HG02981 (cell line): ENCODE data around the gene KIF12.

Experiments used
- ATAC-seq: cut with Tn5 transposase; IDR thresholded peaks from one replicate; pipeline ENCODE4 v1.9.1; 2021; ENCODE audit warnings: mild to moderate bottlenecking, moderate library complexity; ENCODE audit not compliant: unreplicated experiment

The KIF12 gene

DNA sequence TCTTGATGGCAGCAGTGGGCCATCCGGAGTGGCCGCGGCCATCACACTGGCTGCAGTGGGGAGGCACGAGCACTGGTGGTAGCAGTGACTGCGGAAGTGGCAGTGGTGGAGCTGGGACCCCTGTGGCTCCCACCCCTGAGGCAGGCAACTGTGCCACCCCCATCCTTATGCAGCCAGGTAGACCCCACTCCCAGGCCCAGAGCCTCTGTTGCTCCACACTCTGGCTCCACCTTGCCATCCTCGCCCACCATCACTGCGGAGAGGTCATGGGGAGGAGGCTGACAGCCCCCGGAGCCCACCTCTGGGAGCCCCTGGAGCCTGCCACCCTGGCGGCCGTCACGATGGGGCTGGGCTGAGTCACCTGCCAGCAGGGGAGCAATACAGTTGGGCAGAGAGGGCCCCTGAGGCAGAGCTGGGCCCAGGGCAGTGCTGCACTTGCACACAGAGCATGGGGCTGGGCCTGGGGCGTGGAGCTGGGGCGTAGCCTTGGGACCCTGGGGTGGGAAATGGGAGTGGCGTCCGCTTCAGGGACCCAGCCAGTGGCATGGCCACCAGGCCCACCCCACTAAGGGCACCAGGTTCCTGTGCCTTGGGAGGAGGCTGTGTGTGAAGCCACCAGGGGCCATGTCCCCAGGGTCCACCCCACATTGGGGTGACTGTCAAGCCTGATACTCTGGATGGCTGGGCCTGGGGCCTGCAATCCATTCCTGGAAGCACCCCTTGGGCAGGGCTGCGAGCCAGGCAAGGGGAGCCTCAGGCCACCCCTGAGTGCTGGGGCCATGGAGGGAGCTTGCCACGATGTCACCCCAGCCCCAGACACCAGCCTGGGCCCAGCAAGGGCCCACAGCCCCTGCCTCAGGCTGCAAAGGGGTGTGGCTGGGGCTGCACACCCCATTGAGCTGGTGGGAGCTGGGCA lies 28.6 kb downstream of the KIF12 start:
- no peak for ATAC-seq

DNA sequence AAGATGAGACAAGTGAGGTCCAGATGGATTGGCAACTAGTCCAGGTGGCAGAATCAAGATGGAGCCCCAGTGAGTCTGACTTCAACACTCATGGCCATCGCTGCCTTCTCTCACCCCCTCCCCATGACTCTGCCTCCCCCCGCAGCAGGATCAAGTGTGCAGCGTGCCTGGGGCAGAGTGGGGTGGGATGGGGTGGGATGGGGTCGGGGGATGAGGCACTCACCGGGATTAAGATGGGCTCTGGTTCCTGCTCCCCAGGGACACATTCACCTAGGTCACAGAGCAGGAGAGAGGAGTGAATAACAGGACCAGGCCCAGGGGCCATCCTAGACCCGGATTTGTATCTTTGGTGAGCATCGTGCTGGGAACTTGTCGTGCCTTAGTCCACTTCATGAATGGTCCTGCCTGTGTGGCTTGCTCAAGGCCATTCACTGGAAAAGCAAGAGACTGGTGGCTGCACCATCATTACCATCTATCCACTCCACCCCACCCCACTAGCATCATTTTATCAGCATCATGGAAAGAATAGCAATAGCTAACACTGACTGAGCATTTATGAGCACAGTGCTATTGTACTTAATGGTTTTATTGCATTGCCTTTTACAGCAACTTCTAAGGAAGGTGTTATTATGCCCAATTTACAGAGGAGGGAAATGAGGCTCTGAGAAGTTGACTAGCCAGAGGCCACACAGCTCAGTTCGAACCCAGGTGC lies 29.5 kb downstream of the KIF12 start:
- no peak for ATAC-seq

DNA sequence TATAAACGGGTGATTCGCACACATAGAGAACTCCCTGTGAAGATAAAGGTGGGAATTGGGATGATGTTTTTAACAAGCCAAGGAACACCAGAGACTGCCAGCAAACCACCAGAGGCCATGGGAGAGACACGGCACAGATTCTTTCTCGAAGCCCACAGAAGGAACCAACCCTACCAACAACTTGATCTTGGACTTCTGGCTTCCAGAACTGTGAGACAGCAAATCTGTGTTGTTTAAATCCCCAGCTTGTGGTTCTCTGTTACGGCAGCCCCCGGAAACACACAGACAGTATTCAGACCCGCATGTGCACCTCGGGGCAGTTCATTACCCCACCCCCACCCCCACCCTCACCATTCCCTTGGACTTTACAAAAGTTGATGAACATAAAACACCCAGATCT lies 33.8 kb downstream of the KIF12 start:
- ATAC-seq: no peak

DNA sequence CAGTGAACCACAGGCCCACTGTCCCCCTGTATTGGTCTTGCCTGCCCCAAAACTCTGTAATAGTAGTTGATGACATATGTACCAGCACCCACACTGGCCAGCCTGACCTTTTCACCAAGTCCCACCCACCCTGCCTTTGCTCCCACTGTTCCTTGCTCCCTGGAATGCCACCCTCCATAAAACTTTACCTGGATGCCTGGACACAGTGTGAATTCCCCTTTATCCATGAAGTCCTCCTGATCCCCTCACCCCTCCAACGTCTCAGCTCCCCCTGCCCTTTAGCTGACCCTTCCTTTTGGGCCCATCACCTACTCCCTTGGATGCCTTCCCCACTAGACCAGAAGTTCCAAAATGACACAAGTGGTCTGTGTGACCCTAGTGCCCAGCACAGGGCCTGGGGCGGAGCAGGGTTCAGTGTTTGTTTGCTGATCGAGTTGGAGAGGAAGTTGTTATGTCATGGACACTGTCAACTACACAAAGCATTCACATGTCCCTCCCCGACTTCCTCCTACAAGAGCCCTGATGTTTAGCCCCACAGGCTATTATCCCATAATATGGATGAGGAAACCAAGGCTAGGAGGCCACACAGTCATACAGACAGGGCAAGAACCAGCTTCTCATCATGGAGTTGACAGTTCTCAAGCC lies 37.1 kb downstream of the KIF12 start:
- ATAC-seq: no peak

DNA sequence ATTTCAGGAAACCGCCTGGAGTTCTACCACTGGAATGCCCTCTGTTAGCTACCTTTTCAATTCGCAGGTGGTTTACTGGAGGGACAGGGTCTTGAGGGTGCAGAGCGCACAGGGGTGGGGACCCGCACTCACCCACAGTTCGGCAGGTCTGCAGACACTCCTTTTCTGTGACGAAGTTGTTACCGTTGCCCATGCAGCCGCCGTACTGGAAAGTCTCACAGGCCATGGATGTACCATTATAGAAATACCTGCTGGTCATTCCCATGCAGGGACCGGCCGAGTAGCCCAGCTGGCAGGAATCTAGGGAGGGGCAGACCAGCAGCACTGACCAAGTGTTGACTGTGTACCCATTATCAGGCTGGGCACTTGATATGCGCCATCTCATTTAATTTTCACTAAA lies 37.8 kb downstream of the KIF12 start:
- ATAC-seq: no peak

DNA sequence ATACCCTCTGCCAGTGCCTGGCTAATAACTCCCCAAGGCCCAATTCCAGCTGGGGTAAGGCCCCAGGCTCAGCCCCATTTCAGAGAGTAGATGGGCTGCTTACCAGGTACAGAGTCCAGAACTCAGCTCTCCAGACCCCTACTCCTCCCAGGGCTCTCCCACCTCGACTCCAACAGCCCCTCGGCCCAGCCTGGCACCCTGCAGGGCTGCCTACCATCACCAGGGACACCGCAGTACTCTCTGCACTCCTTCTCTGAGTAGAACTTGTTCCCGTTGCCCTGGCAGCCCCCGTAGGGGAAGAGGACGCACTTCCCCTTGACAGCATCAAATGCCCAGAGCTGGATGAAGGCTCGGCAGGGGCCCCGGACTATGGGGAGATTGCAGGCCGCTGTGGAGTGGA lies 38.4 kb downstream of the KIF12 start:
- ATAC-seq: no peak

DNA sequence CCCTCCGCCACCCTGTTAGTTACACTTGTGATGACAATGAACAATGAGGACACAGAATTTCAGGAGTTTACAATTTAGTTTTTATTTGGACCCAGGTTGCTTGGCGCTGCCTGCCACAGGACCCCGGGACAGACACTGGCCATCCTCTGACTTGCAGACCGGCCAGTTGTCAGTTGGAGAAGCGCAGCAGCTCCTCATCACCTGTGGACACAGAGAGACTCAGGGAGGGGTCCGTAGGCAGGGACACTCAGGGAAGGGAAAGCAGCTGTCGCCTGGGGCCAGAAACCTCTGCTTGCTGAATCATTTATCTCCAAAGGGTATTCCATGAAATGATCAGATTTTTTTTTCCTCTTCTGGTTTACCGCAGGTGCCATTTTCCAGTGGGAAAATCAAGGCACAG lies 39.0 kb downstream of the KIF12 start:
- ATAC-seq: no peak

DNA sequence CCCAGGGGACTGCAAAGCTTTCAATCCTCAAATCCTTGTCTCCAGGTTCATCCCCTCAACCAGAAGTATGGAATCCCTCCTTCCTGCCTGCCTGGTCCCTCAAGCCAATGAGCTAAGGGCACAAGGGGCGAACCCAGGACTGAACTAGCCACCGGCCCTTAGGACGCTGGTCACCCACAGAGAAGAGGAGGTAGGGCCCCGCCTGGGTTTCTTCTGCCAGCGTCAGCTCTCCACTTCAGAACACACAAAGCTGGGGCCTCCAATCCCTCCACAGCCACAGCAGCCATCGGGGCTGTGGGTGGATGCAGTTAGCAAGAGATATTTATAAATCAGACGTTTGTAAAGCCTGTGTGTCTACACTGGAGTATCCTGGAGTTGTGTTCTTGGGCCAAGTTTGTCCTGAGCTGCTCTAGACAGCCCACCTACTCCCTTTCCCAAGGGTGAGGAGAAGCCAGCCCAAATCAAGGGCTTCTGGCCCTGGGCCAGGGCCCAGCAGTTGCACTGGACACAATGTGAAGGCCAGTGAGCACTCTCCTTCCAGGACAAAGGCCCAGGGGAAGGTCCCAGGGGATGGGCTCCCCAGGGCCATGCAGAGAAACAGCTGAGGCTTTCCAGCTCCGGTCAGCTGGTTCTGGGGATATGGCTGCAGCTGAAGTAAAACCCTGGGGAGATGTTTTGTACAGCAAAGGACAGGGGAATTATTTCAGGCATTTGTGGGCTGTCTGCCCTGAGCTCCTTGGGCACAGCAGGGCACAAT lies 39.9 kb downstream of the KIF12 start:
- no peak for ATAC-seq

DNA sequence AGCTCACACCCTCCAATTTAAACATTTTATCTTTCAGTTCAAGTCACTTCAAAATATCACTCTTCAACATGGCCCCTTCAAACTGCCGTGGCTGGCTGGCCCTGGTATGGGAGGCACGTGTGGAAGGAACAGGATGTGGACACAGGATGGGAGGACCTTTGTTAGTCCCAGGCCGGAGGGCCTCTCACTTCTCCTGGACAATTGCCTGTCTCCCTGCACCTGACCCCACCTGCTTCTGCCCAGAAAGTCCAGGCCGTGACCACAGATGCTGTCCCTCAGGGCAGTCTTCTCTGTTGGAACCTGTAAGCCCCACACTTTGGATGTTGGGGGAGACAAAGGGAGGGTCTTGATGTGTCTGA lies 40.4 kb downstream of the KIF12 start:
- no peak for ATAC-seq

DNA sequence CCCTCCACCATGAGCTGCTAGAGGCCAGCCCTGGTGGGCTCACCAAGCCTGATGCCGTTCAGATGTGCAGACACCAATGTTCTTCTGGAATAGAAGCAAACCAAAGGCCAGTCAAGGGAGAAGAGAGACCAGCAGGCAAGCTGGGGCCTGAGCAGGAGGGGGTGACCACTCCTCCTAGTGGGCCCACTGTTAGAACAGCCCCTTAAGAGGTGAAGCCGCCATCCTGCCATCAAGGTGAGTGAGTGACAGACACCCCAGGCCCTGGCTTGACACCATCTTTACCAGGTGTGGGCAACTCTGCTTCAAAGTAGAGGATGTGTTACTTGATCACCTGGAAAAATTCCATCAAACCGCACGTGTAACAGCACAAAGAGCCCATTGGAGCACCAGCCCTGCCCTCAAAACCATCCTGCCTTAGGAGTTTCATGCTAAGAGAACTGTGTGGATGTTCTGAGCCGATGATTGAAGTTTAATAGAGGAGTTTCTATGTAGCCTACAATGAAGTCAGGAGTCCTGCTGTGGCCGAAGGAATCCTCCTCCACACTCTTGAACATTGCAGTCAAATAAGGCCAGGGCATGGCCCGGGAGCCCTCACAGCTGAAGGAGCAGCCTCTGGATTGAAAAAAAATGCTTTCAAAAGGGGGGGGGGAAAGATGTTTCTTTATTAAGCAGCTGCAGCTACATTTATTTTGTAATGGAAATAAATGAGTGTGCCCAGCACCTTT lies 41.8 kb downstream of the KIF12 start:
- no peak for ATAC-seq

DNA sequence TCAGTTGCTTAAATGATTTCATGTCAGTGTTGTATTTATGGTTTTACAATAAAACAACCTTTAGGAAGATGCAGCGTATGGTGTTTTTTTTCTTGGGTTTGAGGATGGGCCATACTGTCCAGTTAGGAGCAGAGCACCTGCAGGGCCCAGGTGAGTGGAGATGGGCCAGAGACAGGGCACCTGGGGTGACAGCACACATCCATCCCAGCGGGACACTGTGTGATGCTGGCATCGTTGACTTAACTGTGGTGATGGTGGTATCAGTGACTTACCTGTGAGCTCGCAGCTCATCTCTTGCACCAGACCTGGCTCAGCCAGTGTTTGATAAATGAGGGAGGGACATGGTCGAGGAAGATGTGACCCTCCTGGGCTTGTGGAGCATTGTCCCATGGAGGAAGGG lies 42.6 kb downstream of the KIF12 start:
- ATAC-seq: no peak

DNA sequence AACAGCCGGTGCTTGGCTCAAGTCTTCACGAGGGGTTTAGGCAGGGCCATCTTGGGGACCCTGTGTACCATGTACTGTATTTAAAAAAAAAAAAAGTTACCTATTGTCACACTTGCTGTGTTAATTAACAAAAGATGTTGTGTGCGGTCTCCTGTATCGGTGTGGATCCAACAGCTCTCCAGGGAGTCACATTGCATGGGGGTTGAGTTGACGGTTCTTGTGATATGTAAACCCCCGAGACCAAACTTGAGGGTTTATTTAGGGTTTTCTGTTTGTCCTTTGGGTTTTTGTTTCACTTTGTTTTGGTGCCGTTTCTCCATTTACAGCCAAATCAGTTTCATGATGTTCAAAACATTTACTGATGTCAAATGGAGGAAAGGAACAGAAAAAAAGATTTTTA lies 43.2 kb downstream of the KIF12 start:
- no peak for ATAC-seq

DNA sequence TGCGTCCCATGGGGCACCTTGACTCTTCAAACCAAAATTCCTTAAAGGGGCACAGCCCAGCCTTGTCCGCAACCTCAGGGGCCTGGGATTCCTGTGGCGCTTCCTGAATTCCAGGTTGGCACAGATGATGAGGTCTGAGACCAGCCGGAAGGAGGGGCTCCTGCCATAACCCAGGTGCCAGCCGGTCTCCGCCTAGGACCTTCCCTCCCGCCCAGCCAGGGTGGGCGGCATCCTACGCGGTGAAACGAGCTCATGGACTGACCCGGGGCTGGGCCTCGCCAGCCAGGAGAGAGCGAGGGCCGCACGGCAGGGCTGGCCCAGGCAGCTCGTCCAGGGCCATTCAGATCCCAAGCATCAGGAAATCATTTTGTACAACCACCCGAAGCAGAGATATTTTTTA lies 44.0 kb downstream of the KIF12 start:
- ATAC-seq: no peak

DNA sequence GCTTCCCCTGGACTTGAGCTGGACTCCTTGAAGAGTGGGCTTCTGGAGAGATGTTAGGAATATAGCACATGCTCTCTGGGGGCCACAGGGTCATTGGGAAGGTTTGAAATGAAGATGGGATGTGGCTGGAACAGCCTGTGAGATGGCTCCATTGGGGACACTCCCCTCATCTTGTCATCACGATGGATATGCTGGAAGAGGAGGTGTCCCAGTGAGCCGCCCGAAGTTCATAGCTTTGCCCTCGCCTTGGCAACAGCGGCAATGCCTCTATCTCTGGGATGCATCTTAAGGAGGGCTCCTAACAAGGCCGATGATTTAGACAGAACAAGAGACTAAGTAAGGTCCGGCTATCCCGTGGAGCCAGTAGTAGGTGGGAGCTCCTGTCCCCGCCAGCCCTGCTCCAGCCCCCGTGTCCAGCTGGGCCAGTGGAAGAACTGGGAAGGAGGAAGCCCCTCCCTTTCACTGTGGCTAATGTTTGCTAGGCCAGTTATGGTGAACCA lies 44.9 kb downstream of the KIF12 start:
- ATAC-seq: no peak

DNA sequence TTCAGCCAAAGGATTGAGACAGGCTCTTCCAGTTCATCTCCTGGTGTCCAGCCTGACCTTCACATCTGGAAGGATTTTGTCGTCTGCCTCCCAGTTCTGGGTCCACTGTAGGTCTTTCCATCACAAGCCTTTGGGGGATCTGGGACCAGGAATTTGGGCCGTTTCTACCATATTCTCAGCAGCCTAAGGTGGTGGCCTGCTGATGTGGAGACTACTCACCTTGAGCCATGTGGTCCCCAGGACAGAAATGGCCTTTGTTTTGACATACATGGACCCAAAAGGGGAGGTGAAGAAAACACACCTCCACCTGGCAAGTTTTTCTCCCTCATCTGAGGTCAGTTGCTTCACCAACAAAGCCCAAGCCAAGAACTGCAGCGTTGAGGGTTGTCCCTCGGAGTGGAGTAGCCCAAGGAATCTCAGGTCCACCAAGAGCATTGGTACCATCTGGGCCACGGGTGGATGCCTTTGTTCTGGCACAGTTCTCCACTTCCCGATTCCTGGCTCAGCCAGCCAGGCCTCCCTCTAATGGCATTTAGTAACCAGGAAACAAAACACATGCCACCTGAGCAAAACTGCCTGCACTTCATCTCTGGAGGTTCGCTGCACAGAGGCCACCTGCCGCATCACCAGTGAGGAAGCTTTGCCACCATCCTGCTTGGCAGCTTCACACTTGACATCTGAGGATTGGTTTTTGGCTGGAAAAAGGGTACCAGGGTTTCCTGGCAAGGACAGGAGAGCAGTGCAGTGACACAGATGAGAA lies 45.7 kb downstream of the KIF12 start:
- ATAC-seq: no peak

DNA sequence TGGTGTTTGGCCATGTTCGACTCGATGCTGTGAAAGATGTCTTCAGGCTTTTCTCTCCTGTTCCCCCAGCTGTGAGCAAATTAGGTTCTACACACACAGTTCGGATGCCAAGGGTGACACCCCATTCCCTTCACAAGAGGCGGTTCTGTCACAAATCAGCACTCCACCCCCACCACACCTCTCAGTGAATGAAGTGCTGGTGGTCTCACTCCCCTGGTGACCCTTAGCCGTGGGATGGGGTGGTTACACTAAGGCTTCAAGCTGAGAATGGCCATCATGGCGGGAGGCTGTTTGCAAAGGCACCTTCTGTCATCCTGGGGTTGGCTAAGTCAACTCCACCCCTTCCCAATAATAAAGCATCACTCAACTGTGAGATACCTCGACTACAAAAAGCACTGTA lies 47.4 kb downstream of the KIF12 start:
- no peak for ATAC-seq

DNA sequence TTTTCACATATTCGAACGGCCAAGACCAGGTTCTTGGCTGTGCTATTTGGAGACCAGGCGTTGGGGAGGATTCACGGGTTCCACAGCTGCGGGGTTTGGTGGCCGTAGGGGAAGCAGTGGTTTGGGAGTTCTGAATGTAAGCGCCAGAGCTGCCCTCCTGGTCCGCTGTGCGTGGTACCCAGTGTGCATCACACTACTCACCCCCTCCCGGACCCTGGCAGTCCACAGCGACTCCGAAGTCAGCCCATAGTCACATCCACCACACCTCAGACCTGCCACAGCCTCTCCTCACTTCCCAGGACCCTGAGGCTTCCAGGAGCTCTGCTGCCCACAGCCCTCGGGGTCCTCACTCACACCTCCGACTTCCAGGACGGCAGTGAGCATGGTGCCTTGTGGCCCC lies 47.8 kb downstream of the KIF12 start:
- no peak for ATAC-seq

DNA sequence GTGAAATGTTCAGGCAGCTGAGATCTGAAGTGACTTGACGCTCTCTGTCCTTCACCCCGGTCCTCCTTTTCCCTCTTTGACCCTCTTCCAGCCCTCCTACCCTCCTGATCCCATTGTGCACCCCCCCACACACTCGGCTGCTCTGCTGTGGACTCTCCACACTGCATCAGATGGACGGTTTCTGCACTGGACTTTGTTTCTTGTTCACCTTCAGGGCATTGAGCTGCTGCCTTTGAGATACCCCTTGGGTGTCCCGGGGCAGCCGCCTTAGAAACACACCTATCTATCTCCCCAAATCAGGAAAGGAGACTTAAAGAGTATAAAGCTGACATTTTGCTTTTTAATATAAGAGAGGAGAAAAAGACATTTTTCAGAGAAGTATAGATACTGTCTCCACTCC lies 48.4 kb downstream of the KIF12 start:
- ATAC-seq: no peak

DNA sequence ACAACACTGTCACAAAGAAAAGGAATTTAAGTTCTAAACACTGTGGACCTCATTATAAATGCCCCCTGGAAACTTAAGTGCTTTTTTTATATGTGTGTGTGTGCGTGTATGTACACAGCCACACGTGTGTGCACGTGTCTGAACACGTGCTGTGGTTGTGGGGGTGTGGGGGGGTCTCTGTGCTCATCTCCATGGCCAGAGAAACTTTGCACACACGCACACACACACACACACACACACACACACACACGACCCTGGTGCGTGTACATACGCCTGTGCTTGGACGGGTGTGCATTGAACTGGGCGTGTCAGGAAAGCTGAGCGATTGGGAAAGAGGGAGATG lies 48.9 kb downstream of the KIF12 start:
- ATAC-seq: no peak
